Activated naive CD4-positive, alpha-beta T cell treated with anti-CD3 and anti-CD28 coated beads for 36 hours (primary cell): ENCODE measurements around the gene SLC6A11. TPM values are rescaled to one million over a fixed set of nuclear protein-coding genes. Genes with fewer than 3 reads are reported as not detected.

Source experiments
- CTCF ChIA-PET: fragments of 350-600 bp; sonication (Branson Sonifier 250); formaldehyde crosslinking; loops from one replicate; lab custom pipeline; 2021; ENCODE audit warnings: antibody characterized with exemption; lab: Charles Lee
- DNase-seq: peaks from one replicate; pipeline ENCODE4 v3.0.0-alpha.2; 2020
- H3K27ac Mint-ChIP-seq: one replicate; pipeline ENCODE4 v1.8.0; 2021; ENCODE audit warnings: mild to moderate bottlenecking, mixed read lengths
- H3K27me3 Mint-ChIP-seq: one replicate; pipeline ENCODE4 v1.8.0; 2021; ENCODE audit warnings: low read depth, mixed read lengths
- H3K36me3 Mint-ChIP-seq: one replicate; pipeline ENCODE4 v1.8.0; 2021; ENCODE audit warnings: low read depth, mixed read lengths
- H3K4me1 Mint-ChIP-seq: one replicate; pipeline ENCODE4 v1.8.0; 2021; ENCODE audit warnings: low read depth, mixed read lengths
- H3K4me3 Mint-ChIP-seq: one replicate; pipeline ENCODE4 v1.8.0; 2021; ENCODE audit warnings: mild to moderate bottlenecking, moderate library complexity, mixed read lengths
- H3K9me3 Mint-ChIP-seq: one replicate; pipeline ENCODE4 v1.8.0; 2021; ENCODE audit warnings: mixed read lengths
- intact Hi-C: fragments of 100-400 bp; cut with micrococcal nuclease; formaldehyde crosslinking; loops from one replicate; pipeline ENCODE4 v1.15.1; 2023
- total RNA-seq, 2 experiments: library from RNA; stranded (reverse); gene quantifications; one replicate each; pipeline ENCODE4 v1.2.3, GENCODE V29; 2021

The SLC6A11 gene
- total RNA-seq, result not detected

DNA sequence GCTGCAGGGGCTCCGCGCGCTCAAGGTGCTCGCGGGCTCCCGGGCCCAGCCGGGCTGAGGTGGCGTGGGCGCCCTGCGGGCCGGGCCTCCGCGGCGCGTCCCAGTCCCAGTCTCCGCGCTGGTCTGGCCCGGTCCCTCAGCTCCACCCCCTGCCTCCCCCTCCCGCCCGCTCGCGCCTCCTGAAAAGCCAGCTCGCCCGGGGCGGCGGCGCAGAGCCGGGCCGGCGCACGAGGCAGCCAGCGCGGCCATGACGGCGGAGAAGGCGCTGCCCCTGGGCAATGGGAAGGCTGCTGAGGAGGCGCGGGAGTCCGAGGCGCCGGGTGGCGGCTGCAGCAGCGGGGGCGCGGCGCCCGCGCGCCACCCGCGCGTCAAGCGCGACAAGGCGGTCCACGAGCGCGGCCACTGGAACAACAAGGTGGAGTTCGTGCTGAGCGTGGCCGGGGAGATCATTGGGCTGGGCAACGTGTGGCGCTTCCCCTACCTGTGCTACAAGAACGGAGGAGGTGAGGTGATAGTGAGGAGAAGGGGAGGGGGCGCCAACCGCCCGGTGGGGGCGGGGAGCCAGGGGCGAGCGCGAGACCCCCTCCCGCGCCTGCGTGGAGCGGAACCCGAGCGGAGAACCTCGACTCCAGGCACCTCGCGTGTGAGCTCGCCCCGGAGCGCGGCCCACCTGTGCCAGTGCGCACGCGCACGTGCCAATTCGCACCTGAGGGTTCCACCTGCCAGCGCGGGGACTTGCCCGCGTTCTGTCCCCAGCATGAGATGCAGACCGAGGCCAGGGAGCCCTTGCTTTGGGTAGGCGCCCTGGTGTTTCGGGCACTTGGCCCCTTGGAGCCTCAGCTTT, at the start of gene SLC6A11:
SLC6A11 (plus strand) TSS at position 210 of the 844 bp plus-strand sequence; CDS start at position 248, 38 bp downstream.
- H3K27me3 Mint-ChIP-seq, result peaks cover 28% of the 10 kb centered on the region
- no peak within 1 kb of the TSS for H3K27ac Mint-ChIP-seq
- no peaks in the 10 kb centered on the region for H3K36me3 Mint-ChIP-seq
- H3K4me3 Mint-ChIP-seq, result no peak within 1 kb of the TSS
- CTCF ChIA-PET, result no interaction called here
- DNase-seq, result no peak
- intact Hi-C loops, result no loop called here
- H3K4me1 Mint-ChIP-seq, result peaks cover 2% of the 10 kb centered on the region
- H3K9me3 Mint-ChIP-seq, result no peaks in the 10 kb centered on the region

DNA sequence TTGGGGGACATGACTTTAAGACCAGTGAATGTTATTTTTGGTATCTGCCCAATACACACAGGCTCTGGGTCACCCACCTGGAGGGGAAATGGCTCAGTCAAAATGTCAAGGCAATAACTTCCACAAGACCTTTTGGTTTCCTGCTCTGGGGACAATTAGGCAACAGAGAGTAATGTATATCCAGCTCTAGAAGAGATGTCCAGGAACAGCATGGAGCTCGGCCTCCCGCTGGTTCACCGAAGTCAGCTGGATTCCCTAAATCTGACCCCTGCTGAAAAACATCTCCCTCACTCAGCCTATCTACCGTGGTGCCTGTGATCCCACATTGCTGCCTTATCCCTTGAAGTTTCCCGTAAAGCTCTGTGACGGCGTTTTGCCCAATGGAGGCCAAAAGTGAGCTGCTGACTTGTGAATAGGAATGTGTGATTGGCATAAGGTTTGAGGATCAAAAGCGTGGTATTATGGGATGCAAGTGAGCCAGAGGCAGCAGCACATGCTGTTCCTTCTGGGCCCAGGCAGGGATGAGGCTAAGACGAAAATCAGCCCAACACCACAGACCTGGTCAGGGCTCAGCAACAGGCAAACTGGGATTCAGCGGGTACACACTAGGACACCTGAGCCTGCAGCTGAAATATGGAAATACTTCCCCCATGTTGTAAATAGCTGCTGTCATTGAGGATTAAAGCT, 47.2 kb upstream of the SLC6A11 start:
- no peaks in the 10 kb centered on the region for H3K4me1 Mint-ChIP-seq
- CTCF ChIA-PET, result interaction anchor here (0.7 to 2.0 kb wide), 3 partner anchors 10 to 174 kb away, joined by 3 to 8 read pairs (median 4); no protein-coding TSS in a partner anchor
- no peak for DNase-seq
- no peak overlapping the region for H3K4me3 Mint-ChIP-seq
- peaks cover 15% of the 10 kb centered on the region for H3K27me3 Mint-ChIP-seq
- intact Hi-C loops, result no loop called here
- H3K9me3 Mint-ChIP-seq, result peaks cover 5% of the 10 kb centered on the region
- H3K36me3 Mint-ChIP-seq, result no peaks in the 10 kb centered on the region
- H3K27ac Mint-ChIP-seq, result no peak overlapping the region

DNA sequence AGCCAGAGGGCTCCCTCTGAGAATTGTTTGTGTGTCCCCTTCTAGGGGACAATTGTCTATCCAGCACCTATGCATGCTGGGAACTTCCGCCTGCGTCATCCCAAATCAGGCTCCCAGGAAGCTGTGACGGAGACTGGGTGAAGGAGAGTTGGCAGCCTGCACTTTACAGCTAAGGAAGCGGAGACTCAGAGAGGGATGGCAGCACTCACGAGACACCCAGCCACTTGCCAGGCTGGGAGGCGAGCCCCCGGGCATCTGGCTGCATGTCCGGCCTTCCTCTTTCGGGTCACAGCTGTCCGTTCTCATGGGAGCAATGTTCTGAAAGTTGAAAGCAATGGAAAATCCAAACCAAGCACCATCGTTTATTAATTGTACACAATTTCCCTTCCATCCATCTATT, 45.5 kb upstream of the SLC6A11 start:
- CTCF ChIA-PET, result interaction anchor here (1.2 to 1.8 kb wide), 3 partner anchors 11 to 172 kb away, joined by 4 read pairs; no protein-coding TSS in a partner anchor
- H3K9me3 Mint-ChIP-seq, result peaks cover 5% of the 10 kb centered on the region
- no peak overlapping the region for H3K27ac Mint-ChIP-seq
- intact Hi-C loops, result no loop called here
- no peak overlapping the region for H3K4me3 Mint-ChIP-seq
- peaks cover 15% of the 10 kb centered on the region for H3K27me3 Mint-ChIP-seq
- no peak for DNase-seq
- H3K36me3 Mint-ChIP-seq, result no peaks in the 10 kb centered on the region
- no peaks in the 10 kb centered on the region for H3K4me1 Mint-ChIP-seq

DNA sequence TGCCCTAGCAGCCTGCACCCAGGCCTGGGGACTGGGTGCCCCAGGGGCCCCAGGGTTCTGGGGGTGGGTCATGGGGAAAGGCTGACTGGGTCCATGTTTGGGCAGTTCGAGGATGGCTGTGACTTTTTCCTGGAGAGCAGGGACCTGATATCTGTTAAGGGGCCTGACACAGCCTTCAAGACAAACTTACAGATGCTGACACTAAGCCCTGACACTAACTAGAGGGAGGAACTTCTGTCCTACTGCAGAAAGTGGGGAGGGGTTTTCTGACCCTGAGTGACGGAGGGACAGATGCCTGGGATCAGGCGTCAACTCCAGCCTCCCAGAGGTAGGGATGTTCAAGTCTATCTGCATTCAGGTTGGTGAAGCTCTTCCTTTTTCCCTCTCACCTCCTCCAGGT, 45.0 kb upstream of the SLC6A11 start:
- Mint-ChIP-seq H3K9me3 (peaks cover 5% of the 10 kb centered on the region), H3K27ac (no peak overlapping the region), H3K27me3 (peaks cover 17% of the 10 kb centered on the region), H3K36me3 (no peaks in the 10 kb centered on the region), H3K4me1 (no peaks in the 10 kb centered on the region), H3K4me3 (no peak overlapping the region)
- intact Hi-C loops, result no loop called here
- DNase-seq, result no peak
- CTCF ChIA-PET, result interaction anchor here (1.2 to 1.8 kb wide), 2 partner anchors 11 to 13 kb away, joined by 4 read pairs; no protein-coding TSS in a partner anchor

DNA sequence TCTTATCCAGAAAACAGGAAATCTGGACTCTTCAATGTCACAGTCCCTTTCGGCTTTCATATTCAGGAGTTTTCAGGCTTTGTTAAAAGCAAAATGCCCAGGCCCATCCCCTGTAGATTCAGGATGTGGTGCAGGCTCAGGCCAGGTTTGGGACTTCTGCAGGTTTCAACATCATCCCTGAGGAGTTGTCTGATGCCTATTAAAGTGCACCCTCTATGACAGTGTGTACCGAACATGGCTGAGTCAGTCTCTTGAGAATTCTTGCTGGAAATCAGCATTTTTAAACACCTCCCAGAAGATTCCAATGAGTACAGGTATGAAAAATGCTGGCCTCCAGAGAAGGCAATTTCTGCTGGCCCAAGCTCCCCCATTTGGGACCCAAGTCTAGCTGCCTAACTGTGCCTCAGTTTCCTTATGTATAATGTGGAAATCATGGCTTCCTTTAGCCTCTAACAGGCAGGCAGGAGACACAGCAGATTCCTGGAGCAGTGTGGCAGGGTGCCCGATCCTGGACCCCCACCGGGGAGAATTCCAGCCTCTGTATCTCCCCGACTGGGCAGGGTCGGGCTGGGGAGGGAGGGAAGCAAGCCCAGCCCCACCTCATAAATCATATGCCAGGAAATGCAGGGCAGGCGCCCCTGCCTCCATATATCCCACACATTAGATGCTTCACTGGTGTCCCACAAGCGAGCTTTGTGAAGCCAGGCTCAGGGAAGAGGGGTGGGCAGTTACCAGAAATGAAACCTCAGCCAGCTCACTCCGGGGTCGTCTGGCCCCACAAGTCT, 44.4 kb upstream of the SLC6A11 start:
- DNase-seq, result no peak
- Mint-ChIP-seq H3K36me3 (no peaks in the 10 kb centered on the region), H3K4me3 (no peak overlapping the region), H3K27ac (no peak overlapping the region), H3K4me1 (no peaks in the 10 kb centered on the region), H3K9me3 (peaks cover 5% of the 10 kb centered on the region), H3K27me3 (peaks cover 21% of the 10 kb centered on the region)
- CTCF ChIA-PET, result interaction anchor here (1.8 kb wide), 1 partner anchor 13 kb away, joined by 4 read pairs; no protein-coding TSS in a partner anchor
- intact Hi-C loops, result no loop called here

DNA sequence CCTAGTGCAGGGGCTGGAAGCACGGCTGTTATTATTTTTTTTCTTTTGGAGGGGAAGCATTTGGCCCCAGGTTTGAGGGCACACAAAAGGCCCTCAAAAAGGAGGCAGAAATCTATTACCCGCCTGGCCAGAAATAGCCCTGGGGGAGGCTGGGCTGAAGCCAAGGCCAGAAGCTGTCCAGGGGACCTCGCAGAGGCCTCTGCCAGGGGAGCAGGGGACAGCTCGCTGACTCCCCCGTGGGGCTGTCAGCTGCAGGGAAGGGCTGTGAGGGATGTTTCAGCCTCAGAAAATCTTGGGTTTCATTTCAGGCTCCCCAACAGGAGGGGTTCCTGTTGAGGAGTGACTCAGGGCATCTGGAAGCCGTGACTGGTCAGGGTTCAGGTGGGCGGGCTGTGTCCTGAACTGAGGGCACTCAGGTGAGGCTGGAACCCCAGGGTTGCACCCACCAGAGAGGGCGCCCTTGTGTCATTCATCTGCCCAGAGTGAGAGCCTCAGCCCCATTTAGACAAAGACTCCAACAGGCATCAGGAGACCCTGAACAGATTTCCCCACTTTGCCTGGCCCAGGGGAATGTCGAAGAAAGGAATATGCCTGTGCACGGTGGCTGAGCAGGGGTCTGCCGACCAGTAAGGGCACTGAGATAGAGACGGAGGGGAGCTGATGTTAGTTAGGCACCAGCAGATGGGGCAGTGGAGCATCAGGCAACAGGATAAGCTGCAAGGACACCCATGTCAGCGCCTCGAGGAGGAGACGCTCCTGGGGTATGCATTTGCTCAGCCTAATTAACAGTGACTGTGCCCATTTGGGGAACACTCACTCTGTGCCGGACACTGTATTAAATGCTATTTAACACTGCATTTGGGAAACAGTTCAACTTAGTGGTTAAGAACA, 43.5 kb upstream of the SLC6A11 start:
- intact Hi-C loops, result no loop called here
- peak; percentile 14 for DNase-seq
- no peak overlapping the region for H3K4me3 Mint-ChIP-seq
- H3K9me3 Mint-ChIP-seq, result peaks cover 5% of the 10 kb centered on the region
- no peaks in the 10 kb centered on the region for H3K36me3 Mint-ChIP-seq
- H3K27ac Mint-ChIP-seq, result no peak overlapping the region
- CTCF ChIA-PET, result interaction anchor here (0.7 to 1.7 kb wide), 5 partner anchors 9 to 120 kb away, joined by 3 to 5 read pairs (median 4); no protein-coding TSS in a partner anchor
- H3K27me3 Mint-ChIP-seq, result peaks cover 23% of the 10 kb centered on the region
- no peaks in the 10 kb centered on the region for H3K4me1 Mint-ChIP-seq

DNA sequence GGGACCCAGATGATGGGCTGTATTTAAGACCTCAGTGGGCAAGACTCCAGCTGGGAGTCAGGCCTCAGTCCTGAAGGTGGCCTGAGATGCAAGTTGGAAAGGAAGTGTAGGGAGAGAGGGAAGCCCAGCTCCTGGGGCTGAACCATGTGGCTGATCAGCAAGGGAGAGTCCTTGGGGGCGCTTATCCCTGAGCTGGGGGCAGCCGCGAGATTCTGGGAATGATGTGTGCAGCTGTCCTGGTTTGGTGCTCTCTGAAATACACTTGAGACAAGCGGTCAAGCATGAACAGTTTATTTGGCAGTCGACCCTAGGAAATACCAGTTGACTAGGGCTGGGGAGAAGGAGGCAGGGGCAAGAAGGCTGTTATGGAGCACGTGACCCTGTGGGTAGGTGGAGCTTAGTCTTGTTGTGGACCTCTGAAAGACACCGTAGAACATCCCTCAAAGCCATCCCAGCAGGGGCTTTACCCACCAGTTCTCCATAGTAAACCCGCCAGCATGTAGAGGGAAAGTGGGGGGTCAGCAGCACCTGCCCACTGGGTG, 41.8 kb upstream of the SLC6A11 start:
- no peak overlapping the region for H3K27ac Mint-ChIP-seq
- no peak overlapping the region for H3K4me3 Mint-ChIP-seq
- peaks cover 5% of the 10 kb centered on the region for H3K9me3 Mint-ChIP-seq
- no peaks in the 10 kb centered on the region for H3K36me3 Mint-ChIP-seq
- CTCF ChIA-PET, result interaction anchor here (1.4 to 1.7 kb wide), 2 partner anchors 10 to 36 kb away, joined by 3 to 4 read pairs; no protein-coding TSS in a partner anchor
- peaks cover 23% of the 10 kb centered on the region for H3K27me3 Mint-ChIP-seq
- DNase-seq, result no peak
- no peaks in the 10 kb centered on the region for H3K4me1 Mint-ChIP-seq
- intact Hi-C loops, result no loop called here

DNA sequence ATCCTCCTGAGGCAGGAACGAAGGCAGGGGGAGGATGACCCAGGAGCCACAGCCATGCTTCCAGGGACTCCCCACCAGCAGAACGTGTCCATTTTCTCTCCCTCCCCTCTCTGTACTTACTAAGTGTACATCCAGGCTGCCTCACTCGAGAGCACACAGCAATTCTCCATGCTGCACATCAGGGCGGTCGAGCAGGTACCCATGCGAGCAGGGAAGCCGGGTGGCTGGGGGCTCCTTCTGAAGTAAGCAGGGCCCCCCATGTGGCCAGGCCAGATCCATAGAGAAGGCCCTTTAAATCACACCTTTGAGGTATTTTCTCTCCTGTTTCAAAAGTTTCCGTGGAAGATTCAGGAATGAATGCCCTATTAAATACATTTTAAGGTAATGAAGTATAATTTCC, 41.2 kb upstream of the SLC6A11 start:
- CTCF ChIA-PET, result interaction anchor here (0.5 kb wide), 1 partner anchor 418 kb away, joined by 3 read pairs; no protein-coding TSS in a partner anchor
- H3K27ac Mint-ChIP-seq, result no peak overlapping the region
- H3K9me3 Mint-ChIP-seq, result peaks cover 5% of the 10 kb centered on the region

DNA sequence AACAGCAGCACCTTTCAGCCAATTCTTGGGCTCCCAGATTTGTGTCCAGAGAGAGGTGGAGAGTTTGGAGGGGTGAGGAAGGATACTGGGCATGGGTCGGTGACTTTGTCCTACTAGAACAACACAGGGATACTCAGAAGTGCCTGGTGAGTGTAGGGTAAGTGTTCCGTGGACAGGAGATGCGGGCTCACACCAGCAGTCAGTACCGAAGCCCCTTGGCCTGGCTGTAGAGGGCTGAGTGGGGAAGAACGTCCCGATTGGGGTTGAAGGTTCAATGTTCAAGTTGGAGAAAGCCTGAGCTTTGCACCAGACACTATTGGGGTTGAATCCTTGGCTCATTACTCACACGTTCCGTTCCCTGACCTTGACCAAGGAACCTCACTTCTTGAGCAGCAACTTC, 40.8 kb upstream of the SLC6A11 start:
- H3K4me3 Mint-ChIP-seq, result no peak overlapping the region
- H3K9me3 Mint-ChIP-seq, result peaks cover 5% of the 10 kb centered on the region
- no peak for DNase-seq
- H3K36me3 Mint-ChIP-seq, result no peaks in the 10 kb centered on the region
- intact Hi-C loops, result no loop called here
- peaks cover 24% of the 10 kb centered on the region for H3K27me3 Mint-ChIP-seq
- CTCF ChIA-PET, result interaction anchor here (0.5 kb wide), 1 partner anchor 419 kb away, joined by 3 read pairs; no protein-coding TSS in a partner anchor
- no peaks in the 10 kb centered on the region for H3K4me1 Mint-ChIP-seq
- H3K27ac Mint-ChIP-seq, result no peak overlapping the region

More for the DNA sequence above, 41.2 kb upstream of the SLC6A11 start:
- H3K36me3 Mint-ChIP-seq, result no peaks in the 10 kb centered on the region
- DNase-seq, result no peak
- H3K4me3 Mint-ChIP-seq, result no peak overlapping the region
- peaks cover 23% of the 10 kb centered on the region for H3K27me3 Mint-ChIP-seq
- intact Hi-C loops, result no loop called here
- H3K4me1 Mint-ChIP-seq, result no peaks in the 10 kb centered on the region

DNA sequence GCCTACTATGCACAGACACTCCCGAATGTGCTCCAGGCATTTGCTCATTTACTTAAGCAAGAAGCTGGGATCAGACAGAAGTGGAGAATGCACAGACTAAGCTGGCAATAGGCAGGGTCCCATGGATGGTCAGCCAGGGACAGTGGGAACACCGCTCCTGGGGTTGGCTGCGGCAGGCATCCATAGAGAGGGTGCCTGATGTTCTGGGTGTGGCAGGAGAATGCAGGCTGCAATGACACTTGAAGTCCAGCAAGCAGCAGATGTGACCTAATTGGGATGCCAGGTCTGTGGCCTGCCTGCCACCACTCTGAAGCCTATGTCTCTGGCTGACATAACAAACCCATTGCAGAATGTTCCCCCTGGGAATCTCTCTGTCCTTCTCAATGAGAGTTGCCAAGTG, 40.2 kb upstream of the SLC6A11 start:
- intact Hi-C loops, result no loop called here
- Mint-ChIP-seq H3K27ac (no peak overlapping the region), H3K27me3 (peaks cover 22% of the 10 kb centered on the region), H3K9me3 (peaks cover 5% of the 10 kb centered on the region), H3K4me1 (no peaks in the 10 kb centered on the region), H3K4me3 (no peak overlapping the region), H3K36me3 (no peaks in the 10 kb centered on the region)
- DNase-seq, result no peak
- CTCF ChIA-PET, result no interaction called here

DNA sequence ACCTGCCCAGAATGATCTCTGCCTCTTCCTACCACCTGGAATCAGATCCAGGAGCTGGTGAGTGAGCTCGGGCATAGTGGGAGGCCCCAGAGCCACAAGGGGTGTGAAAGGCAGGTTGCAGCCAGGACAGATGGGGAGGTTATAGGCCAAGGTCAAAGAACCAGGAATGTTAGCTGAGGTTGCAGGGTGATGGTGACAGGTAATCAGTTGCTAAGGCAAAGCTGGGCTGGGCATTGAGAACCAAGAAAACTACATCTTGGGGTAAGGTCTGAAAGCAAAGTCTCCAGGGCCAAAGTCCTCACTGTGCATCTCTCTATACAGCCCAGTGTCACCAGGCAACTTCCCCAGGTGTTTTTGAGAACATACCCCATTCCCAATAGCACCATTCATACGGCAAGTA, 38.4 kb upstream of the SLC6A11 start:
- H3K4me1 Mint-ChIP-seq, result no peaks in the 10 kb centered on the region
- no peak overlapping the region for H3K4me3 Mint-ChIP-seq
- no peak overlapping the region for H3K27ac Mint-ChIP-seq
- H3K27me3 Mint-ChIP-seq, result peaks cover 18% of the 10 kb centered on the region
- no peaks in the 10 kb centered on the region for H3K36me3 Mint-ChIP-seq
- H3K9me3 Mint-ChIP-seq, result peaks cover 5% of the 10 kb centered on the region
- DNase-seq, result no peak
- CTCF ChIA-PET, result interaction anchor here (0.7 kb wide), 1 partner anchor 371 kb away, joined by 3 read pairs; no protein-coding TSS in a partner anchor
- intact Hi-C loops, result no loop called here
